HG03378 (cell line): Measurements from ENCODE around the gene SERGEF.

Experiments
- ATAC-seq: cut with Tn5 transposase; IDR thresholded peaks from one replicate; pipeline ENCODE4 v1.9.1; 2021; ENCODE audit warnings: mild to moderate bottlenecking, moderate library complexity; ENCODE audit not compliant: unreplicated experiment

Gene SERGEF

DNA sequence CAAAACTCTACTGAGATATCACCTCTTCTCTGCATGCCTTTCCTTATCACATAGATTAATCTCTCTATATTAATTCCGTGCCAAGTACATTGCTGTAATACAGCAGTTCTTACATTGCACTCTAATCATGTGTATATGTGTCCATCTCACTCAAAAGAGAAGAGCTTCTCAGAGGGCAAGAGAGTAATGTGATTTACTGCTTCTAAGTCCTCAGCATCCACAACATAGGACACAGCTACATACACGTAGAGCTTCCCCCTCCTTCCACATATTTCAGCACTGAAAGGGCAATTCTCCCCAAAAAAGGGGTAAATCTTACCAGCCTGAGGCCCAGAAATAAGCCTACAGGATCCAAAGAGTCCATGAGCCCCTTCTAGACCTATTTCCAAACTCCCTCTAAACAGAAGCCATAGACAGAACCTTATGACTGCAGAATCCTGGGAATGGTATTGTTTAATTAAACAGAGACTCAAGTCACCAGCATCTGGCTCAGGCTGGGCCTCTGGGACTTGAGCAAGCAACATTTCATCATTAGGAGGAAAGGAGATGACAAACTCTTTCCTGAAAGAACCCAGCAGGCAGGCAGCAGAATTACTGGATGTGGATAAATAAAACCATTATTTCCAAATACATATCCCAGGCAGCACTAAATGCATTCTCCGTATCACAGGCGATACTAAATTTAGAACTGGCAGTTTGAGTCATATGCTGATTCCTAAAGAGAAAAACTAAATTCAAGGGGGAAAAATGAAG lies 191.0 kb downstream of the SERGEF start:
- no peak for ATAC-seq

DNA sequence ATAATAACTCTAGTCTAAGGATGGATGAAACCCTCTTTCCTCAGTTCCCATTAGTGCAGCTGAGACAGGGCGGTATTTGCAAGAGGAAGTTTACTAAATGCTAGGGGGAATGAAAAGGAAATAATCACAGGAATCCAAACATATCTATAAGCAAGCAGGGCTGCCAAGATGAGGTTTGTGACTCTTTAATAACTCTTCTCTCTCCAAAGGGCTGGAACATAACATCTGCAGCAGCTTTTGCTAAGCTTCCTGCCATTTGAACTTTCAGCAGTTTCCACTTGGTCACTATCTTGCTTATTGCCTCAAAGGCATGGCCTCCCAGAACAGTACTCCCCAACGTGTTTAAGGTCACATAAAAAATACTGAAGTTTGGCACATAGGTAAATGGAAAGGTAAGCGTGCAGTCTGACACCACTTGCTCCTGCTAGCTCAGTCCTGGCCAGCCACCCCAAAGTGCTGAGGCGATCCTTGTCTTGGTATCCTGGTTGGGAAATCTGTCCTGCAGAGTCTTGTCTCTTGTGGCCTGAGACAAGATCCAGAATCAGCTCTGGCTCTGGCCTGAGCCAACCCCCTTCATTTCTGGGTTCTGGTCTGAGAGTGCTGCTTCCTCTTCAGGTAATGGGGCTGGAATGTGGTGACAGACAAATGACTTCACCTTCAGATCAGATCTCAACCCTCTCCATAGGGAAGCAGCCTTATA lies 196.5 kb downstream of the SERGEF start:
- no peak for ATAC-seq

DNA sequence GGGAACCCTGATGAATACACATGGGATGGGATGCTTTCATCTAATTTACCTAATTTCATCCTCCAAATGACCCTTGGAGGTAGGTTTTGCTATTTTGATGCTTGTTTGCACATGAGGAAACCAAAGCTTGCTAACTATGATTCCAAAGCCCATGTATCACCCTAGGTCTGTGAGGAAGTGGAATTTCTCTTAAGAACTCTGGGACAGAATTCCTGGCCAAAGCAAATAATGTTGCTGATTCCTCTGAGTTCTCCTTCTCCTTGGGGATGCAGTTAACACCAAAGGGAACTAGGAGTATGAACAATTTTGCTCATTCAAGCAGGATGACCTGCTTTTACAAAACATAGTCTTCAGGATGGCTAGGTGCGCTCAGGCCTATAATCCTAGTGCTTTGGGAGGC lies 198.3 kb downstream of the SERGEF start:
- ATAC-seq: no peak

DNA sequence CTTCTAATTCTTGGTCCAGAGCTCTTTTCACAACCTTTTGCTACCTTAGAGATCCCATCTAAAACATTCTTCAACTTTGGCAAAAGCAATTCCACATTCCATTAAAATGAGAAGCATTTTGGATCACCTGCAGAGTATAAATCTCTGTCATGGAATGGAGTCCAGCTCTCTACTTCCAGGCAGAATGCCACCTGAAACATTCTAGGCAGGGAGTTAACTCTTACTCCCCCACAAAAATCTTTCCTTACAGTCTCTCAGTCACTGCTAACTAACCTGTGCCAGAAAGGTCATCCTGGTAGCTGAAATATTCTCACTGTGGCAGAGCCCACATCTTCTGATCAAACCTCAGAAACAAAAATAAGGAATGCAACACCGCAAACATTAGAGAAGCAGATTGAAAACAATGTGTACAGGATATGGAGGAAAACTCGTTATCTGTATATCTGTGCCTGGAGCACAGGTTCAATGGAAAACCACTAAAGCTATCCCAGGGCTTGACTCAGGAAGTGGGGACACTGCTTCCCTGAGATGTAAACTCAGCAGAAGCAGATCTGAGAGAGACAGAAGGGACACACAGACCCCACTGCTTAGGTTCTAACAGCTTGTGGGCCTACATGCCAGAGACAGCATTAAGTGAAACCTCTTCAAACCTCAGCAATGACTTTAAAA lies 199.3 kb downstream of the SERGEF start:
- no peak for ATAC-seq

DNA sequence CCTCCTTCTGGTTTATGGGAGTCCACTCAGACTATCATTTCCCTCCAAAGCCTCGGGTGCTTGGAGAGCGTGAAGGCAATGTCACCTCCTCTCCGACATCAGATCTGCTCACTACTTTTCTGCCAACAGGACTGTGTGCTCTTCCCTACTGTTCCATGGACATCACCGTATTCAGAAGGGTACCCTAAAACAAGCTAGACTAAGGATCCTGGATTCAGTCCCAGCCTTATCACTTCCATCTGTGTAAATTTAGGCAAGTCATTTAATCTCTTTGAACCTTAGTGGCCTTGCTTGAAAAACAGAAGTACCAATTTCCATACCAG lies 200.0 kb downstream of the SERGEF start:
- ATAC-seq: no peak

GRCh38 chr11:17812091-17812864 lies 200.6 kb downstream of the SERGEF start:
- ATAC-seq: no peak

DNA sequence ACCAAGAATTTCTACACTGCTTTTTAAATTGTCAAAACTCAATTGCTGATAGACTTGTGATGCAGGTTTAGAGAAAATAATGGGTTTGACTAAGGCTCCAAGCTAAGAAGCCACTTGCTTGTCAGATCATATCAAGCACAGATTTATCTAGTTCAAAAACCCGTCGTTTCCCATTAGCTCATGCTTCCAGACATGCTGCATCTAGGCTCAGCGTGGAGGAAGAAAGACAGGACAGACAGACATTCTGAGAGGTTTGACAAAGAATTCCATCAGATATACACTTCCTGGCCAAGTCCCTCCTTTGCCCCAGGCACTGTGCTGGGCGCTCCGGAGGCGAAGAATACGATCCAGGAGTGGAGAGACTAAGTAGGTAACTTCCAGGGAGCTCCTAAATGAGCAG lies 201.5 kb downstream of the SERGEF start:
- no peak for ATAC-seq

DNA sequence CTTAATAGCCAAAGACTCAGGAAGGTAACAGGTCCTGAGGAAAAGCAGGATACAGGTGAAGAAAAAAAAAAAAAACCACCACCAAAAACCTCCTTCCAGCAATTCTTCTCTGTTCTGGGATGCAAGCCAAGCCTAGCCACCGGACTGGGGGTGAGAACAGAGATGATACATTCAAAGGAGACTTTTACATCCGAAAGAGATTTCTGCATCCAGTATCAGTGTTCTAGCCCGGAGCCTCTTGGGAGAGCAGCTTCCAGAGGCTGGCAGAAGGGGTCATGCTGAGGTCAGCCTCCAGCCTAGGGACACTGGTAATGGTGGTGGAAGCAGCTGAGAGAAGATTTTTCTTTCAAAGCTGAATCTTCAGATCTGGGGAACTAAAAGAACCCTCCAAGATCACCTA lies 202.1 kb downstream of the SERGEF start:
- ATAC-seq: no peak

- no peak for ATAC-seq
Measured at GRCh38 chr11:17810041-17810440, 202.8 kb downstream of the SERGEF start.

DNA sequence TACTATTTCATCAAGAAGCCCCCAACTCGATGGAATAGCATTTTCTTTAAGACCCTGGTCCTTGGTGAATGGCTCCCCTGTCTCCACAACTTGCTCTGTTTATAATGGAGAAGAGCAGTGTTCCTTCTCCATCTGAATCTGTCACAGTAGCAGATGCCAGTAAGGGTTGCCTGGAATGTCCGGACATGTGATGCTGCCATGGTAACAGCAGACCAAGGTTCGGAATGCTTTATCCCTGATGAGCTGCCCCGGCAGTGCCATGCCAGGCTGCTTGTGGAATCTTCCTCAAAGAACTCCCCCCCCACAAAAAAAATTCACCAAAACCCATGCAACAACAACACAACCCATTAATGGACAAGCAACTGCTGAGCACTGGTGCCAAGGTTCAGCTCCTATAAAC lies 205.8 kb downstream of the SERGEF start:
- ATAC-seq: no peak

- no peak for ATAC-seq
Measured at GRCh38 chr11:17805873-17806272, 207.0 kb downstream of the SERGEF start.

DNA sequence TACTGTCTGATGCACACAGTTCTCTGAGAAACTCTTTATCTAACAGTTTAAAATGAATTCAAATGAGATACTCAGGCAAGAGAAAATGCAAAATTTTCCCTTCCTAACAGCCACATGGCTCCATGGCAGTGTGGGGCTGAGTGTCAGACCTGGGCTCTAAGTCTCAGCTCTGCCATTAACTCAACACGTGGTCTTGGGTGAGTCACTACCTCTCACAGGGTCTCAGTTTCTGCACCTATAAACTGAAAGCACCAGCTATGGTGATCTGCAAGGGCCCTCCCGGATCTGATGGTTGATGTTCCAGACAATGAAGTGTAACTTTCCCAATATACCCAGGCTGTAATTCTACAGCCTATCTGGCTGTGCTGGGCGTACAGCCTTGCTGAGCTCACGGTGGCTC lies 207.8 kb downstream of the SERGEF start:
- ATAC-seq: no peak

GRCh38 chr11:17803754-17804334 lies 209.0 kb downstream of the SERGEF start:
- no peak for ATAC-seq

DNA sequence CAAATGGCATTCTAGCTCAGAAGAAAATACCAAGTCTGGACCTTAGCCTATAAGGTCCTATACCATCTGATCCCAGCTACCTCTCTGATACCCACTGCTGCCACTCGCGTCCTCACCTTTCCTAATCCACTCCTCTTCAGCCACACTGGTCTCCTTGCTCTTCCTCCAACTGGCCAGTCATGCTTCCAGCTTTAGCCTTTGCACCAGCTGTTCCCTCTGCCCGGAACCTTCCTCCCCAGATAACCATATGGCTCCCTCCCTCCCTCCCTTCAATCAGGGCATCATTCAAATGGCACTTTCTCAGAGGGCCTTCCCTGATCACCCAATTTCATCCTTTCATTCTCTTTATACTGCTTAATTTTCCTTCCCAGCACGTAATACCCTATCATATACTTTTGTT lies 210.4 kb downstream of the SERGEF start:
- no peak for ATAC-seq

GRCh38 chr11:17801166-17801565 lies 211.7 kb downstream of the SERGEF start:
- ATAC-seq: no peak

GRCh38 chr11:17799147-17799546 lies 213.7 kb downstream of the SERGEF start:
- no peak for ATAC-seq

DNA sequence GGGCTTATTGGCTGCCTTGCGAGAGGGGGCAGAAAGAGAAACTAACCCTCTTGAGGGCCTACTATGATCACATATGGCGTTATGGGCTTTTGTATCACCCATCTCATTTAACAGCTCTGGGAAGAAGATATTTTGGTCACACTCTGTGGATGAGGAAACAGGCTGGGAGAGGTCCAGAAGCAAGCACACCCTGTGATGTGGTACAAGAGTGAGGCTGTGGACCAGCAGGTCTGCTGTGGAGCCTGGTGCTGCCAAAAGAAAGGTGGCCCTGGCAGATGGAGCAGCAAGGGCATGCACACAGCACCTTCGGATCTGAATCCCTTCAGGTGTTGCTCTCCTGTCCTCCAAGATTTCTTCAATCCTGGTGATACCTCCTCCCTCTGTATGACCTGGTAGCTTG lies 214.1 kb downstream of the SERGEF start:
- no peak for ATAC-seq

- no peak for ATAC-seq
Measured at GRCh38 chr11:17798253-17798652, 214.6 kb downstream of the SERGEF start.

GRCh38 chr11:17796154-17796553 lies 216.7 kb downstream of the SERGEF start:
- ATAC-seq: no peak

GRCh38 chr11:17794981-17795380 lies 217.9 kb downstream of the SERGEF start:
- ATAC-seq: no peak

DNA sequence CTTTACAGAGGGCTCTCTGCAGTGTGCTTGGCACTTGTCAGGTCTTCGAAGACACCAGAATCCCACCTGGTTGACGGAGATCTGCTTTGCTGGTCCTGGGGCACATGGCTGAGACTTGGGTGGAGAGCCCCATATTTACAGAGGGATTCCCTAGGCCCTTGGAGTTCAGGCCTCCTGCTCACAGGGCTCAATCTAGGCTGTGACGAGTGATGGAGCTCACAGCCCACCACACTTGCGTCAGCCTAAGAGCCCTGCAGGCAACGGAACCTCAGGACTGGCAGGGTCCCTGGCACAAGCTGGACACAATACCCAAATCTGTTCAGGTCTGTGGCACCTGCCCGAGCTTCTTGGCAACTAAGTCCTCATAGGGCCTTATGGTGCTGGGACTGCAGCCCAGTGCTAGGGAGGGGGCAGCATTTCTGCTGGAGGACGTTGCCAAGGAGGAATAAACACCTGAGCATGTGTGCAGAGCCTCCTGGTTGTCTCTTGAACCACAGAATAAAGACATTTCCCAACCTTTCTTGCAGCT lies 219.1 kb downstream of the SERGEF start:
- no peak for ATAC-seq
